Activated naive CD8-positive, alpha-beta T cell treated with anti-CD3 and anti-CD28 coated beads, Interleukin-2, amount 10 ng/mL, durations not matched to agents 7 days and 5 days (primary cell): Measurements from ENCODE around the gene TPI1. TPM values are rescaled to one million over a fixed set of nuclear protein-coding genes. Genes with fewer than 3 reads are reported as not detected.

Experiments used
- ATAC-seq: fragments of 150-1000 bp; cut with Tn5 transposase; one replicate; pipeline ENCODE4 v1.10.0; 2021; ENCODE audit warnings: low read depth, moderate library complexity
- POLR2A ChIA-PET: fragments of 350-600 bp; sonication (Branson Sonifier 250); formaldehyde crosslinking; loops from one replicate; lab custom pipeline; 2021; ENCODE audit warnings: antibody characterized with exemption; lab: Charles Lee
- DNase-seq: peaks from one replicate; pipeline ENCODE4 v3.0.0; 2021
- H3K27ac Mint-ChIP-seq: one replicate; pipeline ENCODE4 v1.8.0; 2022; ENCODE audit warnings: mild to moderate bottlenecking, mixed read lengths
- H3K27me3 Mint-ChIP-seq: one replicate; pipeline ENCODE4 v1.8.0; 2022; ENCODE audit warnings: mild to moderate bottlenecking, moderate library complexity, mixed read lengths
- H3K36me3 Mint-ChIP-seq: one replicate; pipeline ENCODE4 v1.8.0; 2021; ENCODE audit warnings: mild to moderate bottlenecking, mixed read lengths
- H3K4me1 Mint-ChIP-seq: one replicate; pipeline ENCODE4 v1.8.0; 2021; ENCODE audit warnings: mixed read lengths
- H3K4me3 Mint-ChIP-seq: one replicate; pipeline ENCODE4 v1.8.0; 2022; ENCODE audit warnings: mild to moderate bottlenecking, moderate library complexity, mixed read lengths
- H3K9me3 Mint-ChIP-seq: one replicate; pipeline ENCODE4 v1.8.0; 2021; ENCODE audit warnings: mixed read lengths
- total RNA-seq, 2 experiments: library from RNA; stranded (reverse); gene quantifications; one replicate each; pipeline ENCODE4 v1.2.3, GENCODE V29; 2021

TPI1 gene
- total RNA-seq, 2 experiments from 2014 or later: 1,129 to 1,200 TPM

- ATAC-seq (no peak), DNase-seq (no peak)
- POLR2A ChIA-PET: no interaction called here
- Mint-ChIP-seq H3K4me1 (peaks cover 19% of the 10 kb centered on the region), H3K27me3 (peaks cover 44% of the 10 kb centered on the region), H3K27ac (no peak overlapping the region), H3K4me3 (no peak overlapping the region), H3K36me3 (no peaks in the 10 kb centered on the region), H3K9me3 (no peaks in the 10 kb centered on the region)
These were observed 35.8 kb upstream of the TPI1 start for GRCh38 chr12:6831450-6831995.

- H3K9me3 Mint-ChIP-seq: no peaks in the 10 kb centered on the region
- DNase-seq (no peak), ATAC-seq (no peak)
- POLR2A ChIA-PET: no interaction called here
- H3K27ac Mint-ChIP-seq: no peak overlapping the region
- peaks cover 19% of the 10 kb centered on the region for H3K4me1 Mint-ChIP-seq
- H3K4me3 Mint-ChIP-seq: no peak overlapping the region
- H3K27me3 Mint-ChIP-seq: peaks cover 38% of the 10 kb centered on the region
- no peaks in the 10 kb centered on the region for H3K36me3 Mint-ChIP-seq
These were observed 35.2 kb upstream of the TPI1 start for GRCh38 chr12:6832125-6832524.

DNA sequence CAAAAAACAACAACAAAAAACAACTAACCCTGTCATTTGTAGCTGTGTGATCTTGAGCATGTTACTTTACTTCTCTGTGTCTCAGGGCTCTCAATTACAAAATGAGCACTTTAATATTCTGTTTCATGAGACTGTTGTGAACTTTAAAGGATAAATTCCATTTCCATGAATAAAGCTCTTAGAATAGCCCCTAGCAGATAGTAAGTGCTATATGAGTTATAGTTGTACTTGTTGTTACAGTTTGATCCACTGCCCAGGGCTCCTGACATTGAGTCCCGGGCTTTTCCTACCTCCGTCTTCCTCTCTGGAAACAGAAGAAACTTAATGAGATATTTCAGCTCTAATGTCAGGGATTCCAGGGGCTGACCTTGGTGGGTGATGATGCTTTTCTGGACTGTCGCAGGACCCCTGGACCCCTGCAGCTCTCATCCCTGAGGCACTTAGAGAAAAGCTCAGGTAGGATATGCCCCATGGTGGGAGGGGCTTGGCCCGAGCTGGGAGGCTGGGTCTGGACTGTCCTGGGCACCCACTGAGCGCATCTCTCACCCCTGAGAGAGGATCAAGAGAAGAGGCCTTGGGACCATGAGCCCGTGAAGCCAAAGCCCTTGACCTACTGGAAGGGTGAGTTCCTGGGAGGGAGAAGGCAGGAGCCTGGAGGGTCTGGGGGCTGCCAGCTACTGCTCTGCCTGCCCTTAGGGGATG lies 34.0 kb upstream of the TPI1 start:
- no peak for ATAC-seq
- no peak for DNase-seq
- H3K36me3 Mint-ChIP-seq: no peaks in the 10 kb centered on the region
- peaks cover 29% of the 10 kb centered on the region for H3K27me3 Mint-ChIP-seq
- H3K4me3 Mint-ChIP-seq: no peak overlapping the region
- no peak overlapping the region for H3K27ac Mint-ChIP-seq
- H3K9me3 Mint-ChIP-seq: no peaks in the 10 kb centered on the region
- H3K4me1 Mint-ChIP-seq: peaks cover 12% of the 10 kb centered on the region
- POLR2A ChIA-PET: interaction anchor here (1.2 to 2.5 kb wide), 3 partner anchors 9 to 18 kb away, joined by 3 to 14 read pairs (median 4); partner anchors contain the start of gene CDCA3

DNA sequence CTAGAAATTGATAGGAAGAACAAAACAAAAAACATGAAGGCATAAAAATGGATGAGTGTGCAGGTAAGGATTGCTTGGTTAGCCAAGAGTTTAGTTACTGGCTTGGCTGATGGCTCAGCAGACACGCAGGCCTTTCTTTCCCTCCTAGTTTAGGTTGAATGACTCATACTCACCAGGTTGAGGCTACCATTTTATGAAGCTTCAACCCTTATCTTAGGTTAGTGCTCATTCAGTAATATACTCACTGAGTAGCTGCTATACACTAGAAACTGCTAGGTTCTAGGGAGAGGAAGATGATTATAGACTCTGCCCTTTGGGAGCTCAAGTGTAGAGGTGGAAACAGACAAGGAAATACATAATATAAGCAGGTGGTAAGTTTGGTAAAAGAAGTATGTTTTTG lies 33.1 kb upstream of the TPI1 start:
- peaks cover 24% of the 10 kb centered on the region for H3K27me3 Mint-ChIP-seq
- H3K9me3 Mint-ChIP-seq: no peaks in the 10 kb centered on the region
- no peak for ATAC-seq
- no peak for DNase-seq
- no peaks in the 10 kb centered on the region for H3K36me3 Mint-ChIP-seq
- no peak overlapping the region for H3K4me3 Mint-ChIP-seq
- no peak overlapping the region for H3K27ac Mint-ChIP-seq
- peaks cover 7% of the 10 kb centered on the region for H3K4me1 Mint-ChIP-seq
- POLR2A ChIA-PET: interaction anchor here (0.7 to 2.5 kb wide), 5 partner anchors 12 to 81 kb away, joined by 3 to 14 read pairs (median 4); partner anchors contain the start of genes CDCA3, MLF2 and USP5

DNA sequence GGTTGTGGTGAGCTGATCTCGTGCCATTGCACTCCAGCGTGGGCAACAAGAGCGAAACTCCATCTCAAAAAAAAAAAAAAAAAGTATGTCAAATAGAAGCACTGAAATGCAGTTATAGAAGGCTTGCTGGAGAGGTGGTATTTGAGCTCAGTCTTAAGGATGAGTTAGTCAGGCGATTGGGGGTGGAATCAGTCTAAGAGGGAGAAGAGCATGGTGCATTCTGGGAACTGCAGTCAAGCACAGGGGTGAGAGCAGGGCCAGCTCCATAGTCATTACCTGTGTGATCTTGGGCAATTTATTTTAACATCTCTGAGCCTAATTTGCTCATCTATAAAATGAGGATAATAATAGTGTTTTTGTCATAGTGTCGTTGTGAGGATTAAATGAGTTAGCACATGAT lies 32.5 kb upstream of the TPI1 start:
- H3K27ac Mint-ChIP-seq: no peak overlapping the region
- POLR2A ChIA-PET: interaction anchor here (0.7 to 2.5 kb wide), 6 partner anchors 13 to 302 kb away, joined by 3 to 14 read pairs (median 4); partner anchors contain the start of genes CDCA3, MLF2 and USP5

DNA sequence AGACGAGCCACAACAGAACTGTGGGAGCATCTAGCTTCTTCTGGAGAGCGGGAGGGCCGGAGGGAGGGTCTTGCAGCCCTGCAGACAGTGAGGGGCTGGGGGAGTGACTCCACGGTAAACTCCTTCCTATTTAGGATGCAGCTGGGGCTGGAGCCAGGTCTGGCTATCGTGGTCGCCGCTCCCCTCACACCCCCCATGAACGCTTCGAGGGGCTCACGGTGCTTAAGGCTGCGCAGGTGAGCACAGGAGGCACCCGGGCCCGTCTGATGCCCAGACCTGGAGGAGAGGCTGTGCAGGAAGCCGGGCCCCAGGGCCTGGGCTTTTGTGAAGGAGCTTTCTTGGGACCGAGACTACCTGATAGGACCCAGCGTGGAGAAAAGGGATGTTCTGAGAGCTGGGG lies 30.5 kb upstream of the TPI1 start:
- POLR2A ChIA-PET: interaction anchor here (1.1 kb wide), 1 partner anchor 14 kb away, joined by 6 read pairs; the partner anchor contains the start of gene CDCA3
- peaks cover 7% of the 10 kb centered on the region for H3K4me1 Mint-ChIP-seq
- ATAC-seq (no peak), DNase-seq (no peak)
- no peak overlapping the region for H3K4me3 Mint-ChIP-seq
- H3K36me3 Mint-ChIP-seq: no peaks in the 10 kb centered on the region
- H3K27ac Mint-ChIP-seq: no peak overlapping the region
- peaks cover 7% of the 10 kb centered on the region for H3K27me3 Mint-ChIP-seq
- no peaks in the 10 kb centered on the region for H3K9me3 Mint-ChIP-seq

More for the DNA sequence above, 32.5 kb upstream of the TPI1 start:
- Mint-ChIP-seq H3K4me1 (peaks cover 7% of the 10 kb centered on the region), H3K4me3 (no peak overlapping the region), H3K36me3 (no peaks in the 10 kb centered on the region), H3K27me3 (peaks cover 17% of the 10 kb centered on the region), H3K9me3 (no peaks in the 10 kb centered on the region)
- ATAC-seq (no peak), DNase-seq (no peak)

GRCh38 chr12:6837370-6838060 lies 29.8 kb upstream of the TPI1 start:
- H3K27ac Mint-ChIP-seq: no peak overlapping the region
- H3K36me3 Mint-ChIP-seq: no peaks in the 10 kb centered on the region
- no peak for DNase-seq
- no peak overlapping the region for H3K4me3 Mint-ChIP-seq
- H3K4me1 Mint-ChIP-seq: peaks cover 7% of the 10 kb centered on the region
- no peak for ATAC-seq
- peaks cover 2% of the 10 kb centered on the region for H3K27me3 Mint-ChIP-seq
- no peaks in the 10 kb centered on the region for H3K9me3 Mint-ChIP-seq
- POLR2A ChIA-PET: interaction anchor here (1.1 kb wide), 1 partner anchor 13 kb away, joined by 6 read pairs; the partner anchor contains the start of gene CDCA3

DNA sequence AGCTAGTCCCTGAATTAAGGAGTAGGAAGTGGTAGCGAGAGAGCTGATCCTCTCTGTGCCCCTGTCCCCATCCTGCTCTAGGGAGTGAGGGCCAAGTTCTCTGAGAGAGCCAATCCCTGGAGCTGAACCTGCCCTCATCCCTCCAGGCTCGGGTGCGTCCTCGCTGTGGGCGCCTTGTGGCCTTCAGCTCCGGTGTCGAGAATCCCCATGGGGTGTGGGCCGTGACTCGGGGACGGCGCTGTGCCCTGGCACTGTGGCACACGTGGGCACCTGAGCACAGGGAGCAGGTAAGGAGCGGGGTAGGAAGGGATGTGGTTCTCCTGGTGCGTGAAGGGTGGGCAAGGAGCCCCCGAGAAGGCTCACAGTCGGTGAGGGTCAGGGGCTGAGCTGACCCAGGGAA lies 28.5 kb upstream of the TPI1 start:
- POLR2A ChIA-PET: interaction anchor here (1.3 kb wide), 1 partner anchor 15 kb away, joined by 3 read pairs; no protein-coding TSS in a partner anchor
- H3K27ac Mint-ChIP-seq: no peak overlapping the region
- DNase-seq (no peak), ATAC-seq (no peak)
- no peaks in the 10 kb centered on the region for H3K36me3 Mint-ChIP-seq
- no peak overlapping the region for H3K4me3 Mint-ChIP-seq
- H3K27me3 Mint-ChIP-seq: peaks cover 2% of the 10 kb centered on the region
- H3K4me1 Mint-ChIP-seq: peaks cover 7% of the 10 kb centered on the region
- no peaks in the 10 kb centered on the region for H3K9me3 Mint-ChIP-seq

- Mint-ChIP-seq H3K27me3 (peaks cover 2% of the 10 kb centered on the region), H3K36me3 (no peaks in the 10 kb centered on the region), H3K4me1 (peaks cover 7% of the 10 kb centered on the region), H3K4me3 (no peak overlapping the region), H3K27ac (no peak overlapping the region), H3K9me3 (no peaks in the 10 kb centered on the region)
- no peak for DNase-seq
- ATAC-seq: no peak
- POLR2A ChIA-PET: interaction anchor here (1.1 to 3.6 kb wide), 3 partner anchors 12 to 27 kb away, joined by 3 to 20 read pairs (median 3); partner anchors contain the start of genes CDCA3, TPI1 and USP5
These were observed 27.7 kb upstream of the TPI1 start for GRCh38 chr12:6839482-6840201.

- H3K36me3 Mint-ChIP-seq: no peaks in the 10 kb centered on the region
- no peak for ATAC-seq
- DNase-seq: no peak
- no peaks in the 10 kb centered on the region for H3K9me3 Mint-ChIP-seq
- H3K27ac Mint-ChIP-seq: no peak overlapping the region
- no peak overlapping the region for H3K4me3 Mint-ChIP-seq
- no peaks in the 10 kb centered on the region for H3K27me3 Mint-ChIP-seq
- POLR2A ChIA-PET: interaction anchor here (0.6 to 3.6 kb wide), 3 partner anchors 11 to 103 kb away, joined by 3 to 20 read pairs (median 3); partner anchors contain the start of genes C12orf57, CDCA3, RNU7-1 and TPI1
- H3K4me1 Mint-ChIP-seq: peaks cover 4% of the 10 kb centered on the region
These were observed 27.0 kb upstream of the TPI1 start for GRCh38 chr12:6840330-6840729.

- Mint-ChIP-seq H3K4me1 (no peaks in the 10 kb centered on the region), H3K4me3 (no peak within 1 kb of the TSS), H3K27ac (no peak within 1 kb of the TSS), H3K27me3 (no peaks in the 10 kb centered on the region), H3K36me3 (peaks cover 2% of the 10 kb centered on the region), H3K9me3 (no peaks in the 10 kb centered on the region)
- ATAC-seq (no peak), DNase-seq (no peak)
- POLR2A ChIA-PET: interaction anchor here (0.6 to 3.6 kb wide), 3 partner anchors 11 to 103 kb away, joined by 3 to 20 read pairs (median 3); partner anchors contain the start of genes C12orf57, CDCA3, RNU7-1 and TPI1
These were observed 26.4 kb upstream of the TPI1 start, which contains the start of gene GNB3 for GRCh38 chr12:6840761-6841515. GNB3 (plus strand) TSS chr12:6840925; CDS start chr12:6841288, 363 bp downstream.

- Mint-ChIP-seq H3K36me3 (peaks cover 7% of the 10 kb centered on the region), H3K4me1 (no peaks in the 10 kb centered on the region), H3K27me3 (no peaks in the 10 kb centered on the region), H3K4me3 (no peak overlapping the region), H3K27ac (no peak overlapping the region), H3K9me3 (no peaks in the 10 kb centered on the region)
- ATAC-seq (no peak), DNase-seq (no peak)
- POLR2A ChIA-PET: interaction anchor here (0.8 to 3.6 kb wide), 4 partner anchors 9 to 49 kb away, joined by 3 to 20 read pairs (median 3); partner anchors contain the start of genes CDCA3, SPSB2 and USP5
These were observed 25.3 kb upstream of the TPI1 start for GRCh38 chr12:6842075-6842474.
